Pulmonary artery endothelial cell (primary cell): Measurements from ENCODE around the gene UBE2N. TPM values are rescaled to one million over a fixed set of nuclear protein-coding genes. Genes with fewer than 3 reads are reported as not detected.
"Not testable (repeated sequence)": the region's sequence is repeated elsewhere in the genome, so short reads cannot be mapped to it uniquely, and the experiment has no call there.

ENCODE experiments used
- DNase-seq: peaks from one replicate; pipeline ENCODE4 v3.0.0-alpha.2; 2011; ENCODE audit warnings: low read depth, low spot score
- total RNA-seq: library from RNA; depleted of rRNA; stranded (reverse); fragments of >200 nt; gene quantifications from 2 replicates; pipeline ENCODE4 v1.2.3, GENCODE V29; 2014

Gene UBE2N
- total RNA-seq, 1 donor from 2014 or later, result 219 TPM

GRCh38 chr12:93412396-93412795 lies 29.4 kb downstream of the UBE2N start:
- DNase-seq, result not testable (repeated sequence)

- not testable (repeated sequence) for DNase-seq
These were observed 30.7 kb downstream of the UBE2N start for GRCh38 chr12:93411060-93411459.

GRCh38 chr12:93409343-93410187 lies 32.2 kb downstream of the UBE2N start:
- DNase-seq, result not testable (repeated sequence)

- no peak for DNase-seq
These were observed 32.9 kb downstream of the UBE2N start for GRCh38 chr12:93408813-93409212.

- no peak for DNase-seq
These were observed 33.8 kb downstream of the UBE2N start for GRCh38 chr12:93407963-93408283.

GRCh38 chr12:93407054-93407962 lies 34.4 kb downstream of the UBE2N start:
- no peak for DNase-seq

- no peak for DNase-seq
These were observed 36.5 kb downstream of the UBE2N start for GRCh38 chr12:93404961-93405849.

GRCh38 chr12:93403988-93404803 lies 37.6 kb downstream of the UBE2N start:
- no peak for DNase-seq

GRCh38 chr12:93402333-93403311 lies 39.1 kb downstream of the UBE2N start:
- no peak for DNase-seq

GRCh38 chr12:93399183-93399863 lies 42.4 kb downstream of the UBE2N start:
- not testable (repeated sequence) for DNase-seq

GRCh38 chr12:93397412-93397811 lies 44.3 kb downstream of the UBE2N start:
- no peak for DNase-seq

- DNase-seq, result no peak
These were observed 48.3 kb downstream of the UBE2N start for GRCh38 chr12:93393425-93393824.

GRCh38 chr12:93390549-93391297 lies 51.0 kb downstream of the UBE2N start:
- DNase-seq, result no peak

GRCh38 chr12:93390031-93390430 lies 51.7 kb downstream of the UBE2N start:
- DNase-seq, result no peak

GRCh38 chr12:93387780-93388179 lies 54.0 kb downstream of the UBE2N start:
- no peak for DNase-seq

- not testable (repeated sequence) for DNase-seq
These were observed 59.7 kb downstream of the UBE2N start for GRCh38 chr12:93381976-93382437.

GRCh38 chr12:93381161-93381975 lies 60.4 kb downstream of the UBE2N start:
- no peak for DNase-seq
